SJCRH30 (cell line): ENCODE results near the gene SNRNP25. TPM values are rescaled to one million over a fixed set of nuclear protein-coding genes. Genes with fewer than 3 reads are reported as not detected.
A peak's percentile ranks its signal among the peaks of the same experiment; 100 is the strongest.

Experiments used
- DNase-seq, 2 experiments: peaks; one replicate each; pipeline ENCODE4 v3.0.0-alpha.2; 2015 to 2020
- H3K27ac ChIP-seq: fragments of 250-450 bp; sonication (Bioruptor Pico); 2 replicates; pipeline ENCODE4 v1.5.1; 2020; ENCODE audit warnings: mild to moderate bottlenecking, moderate library complexity
- H3K27me3 ChIP-seq: fragments of 250-450 bp; sonication (Bioruptor Pico); 2 replicates; pipeline ENCODE4 v1.5.1; 2020; ENCODE audit warnings: mild to moderate bottlenecking, moderate library complexity
- H3K36me3 ChIP-seq: fragments of 250-450 bp; sonication (Bioruptor Pico); 2 replicates; pipeline ENCODE4 v1.5.1; 2020; ENCODE audit warnings: mild to moderate bottlenecking, moderate library complexity
- H3K4me1 ChIP-seq: fragments of 250-450 bp; sonication (Bioruptor Pico); 2 replicates; pipeline ENCODE4 v1.5.1; 2020; ENCODE audit warnings: mild to moderate bottlenecking, moderate library complexity
- H3K4me3 ChIP-seq: fragments of 250-450 bp; sonication (Bioruptor Pico); 2 replicates; pipeline ENCODE4 v1.5.1; 2020; ENCODE audit warnings: mild to moderate bottlenecking, moderate library complexity
- H3K9me3 ChIP-seq: fragments of 250-450 bp; sonication (Bioruptor Pico); replicated peaks from 2 replicates; pipeline ENCODE4 v1.5.1; 2020; ENCODE audit warnings: mild to moderate bottlenecking, moderate library complexity
- total RNA-seq: library from RNA; depleted of rRNA; stranded (reverse); fragments of >200 nt; shearing (Covaris generic); gene quantifications from 2 replicates; pipeline ENCODE4 v1.2.3, GENCODE V29; 2014

Gene SNRNP25
- total RNA-seq, 1 experiment from 2014 or later = 60.7 TPM

GRCh38 chr16:76535-77272 is 23.1 kb downstream of the SNRNP25 start:
- peaks cover 6% of the 10 kb centered on the region; the same call in 1 of the 2 replicates for H3K36me3 ChIP-seq
- peak overlapping the region; percentile 77 for H3K27ac ChIP-seq
- no peaks in the 10 kb centered on the region for H3K9me3 ChIP-seq
- H3K27me3 ChIP-seq = no peaks in the 10 kb centered on the region
- peaks cover 51% of the 10 kb centered on the region for H3K4me1 ChIP-seq
- DNase-seq = peak; percentile 83 to 85
- H3K4me3 ChIP-seq = peak overlapping the region; percentile 75

GRCh38 chr16:77273-77806 is 23.7 kb downstream of the SNRNP25 start:
- Histone ChIP-seq H3K27me3 (no peaks in the 10 kb centered on the region), H3K4me3 (peak overlapping the region; percentile 75), H3K27ac (peak overlapping the region; percentile 77), H3K36me3 (peaks cover 6% of the 10 kb centered on the region; the same call in 1 of the 2 replicates), H3K9me3 (no peaks in the 10 kb centered on the region), H3K4me1 (peaks cover 51% of the 10 kb centered on the region)
- peak; percentile 64 to 69 for DNase-seq

GRCh38 chr16:77807-78443 is 24.3 kb downstream of the SNRNP25 start, which contains the start of gene MPG:
Gene MPG (plus strand): TSS chr16:78225. CDS start chr16:78310, 85 bp downstream.
- H3K27ac ChIP-seq = peak within 1 kb of the TSS; percentile 77
- peaks cover 48% of the 10 kb centered on the region for H3K4me1 ChIP-seq
- peaks cover 6% of the 10 kb centered on the region; the same call in 1 of the 2 replicates for H3K36me3 ChIP-seq
- no peaks in the 10 kb centered on the region for H3K9me3 ChIP-seq
- DNase-seq = peak; percentile 81 to 83
- peak within 1 kb of the TSS; percentile 75 for H3K4me3 ChIP-seq
- no peaks in the 10 kb centered on the region for H3K27me3 ChIP-seq

DNA sequence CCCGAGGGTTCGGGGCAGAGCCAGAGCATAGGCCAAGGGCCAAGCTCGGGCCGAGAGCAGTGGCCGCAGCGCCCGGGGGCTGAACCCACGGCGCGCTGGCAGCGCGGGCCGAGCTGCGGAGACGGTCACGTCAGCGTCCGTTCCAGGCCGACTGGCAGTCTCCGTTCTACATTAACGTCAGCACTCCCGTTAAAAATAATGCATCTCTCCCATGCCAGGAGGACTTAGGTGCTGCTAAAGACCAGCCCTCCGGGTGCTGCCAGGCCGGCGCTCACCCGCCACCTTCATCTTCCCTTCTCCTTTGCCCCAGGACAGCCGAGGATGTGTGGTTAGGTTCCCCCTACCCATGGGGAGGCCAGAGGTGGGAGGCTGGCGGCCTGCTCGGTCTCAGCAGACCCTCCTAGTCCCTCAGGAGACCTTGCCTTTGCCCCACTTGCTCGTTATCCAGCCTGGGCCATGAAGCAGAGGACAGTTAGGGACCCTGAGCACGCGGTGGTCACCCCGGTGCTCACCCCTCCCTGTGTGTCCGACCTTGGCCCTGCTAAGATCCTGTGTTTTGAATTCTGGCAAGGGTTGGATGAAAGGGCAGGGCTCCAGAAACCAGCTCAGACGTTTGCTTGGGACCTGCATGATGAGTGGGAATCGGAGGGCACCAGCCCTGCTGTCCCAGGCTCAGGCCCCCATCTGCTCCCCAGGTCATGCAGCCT is 25.0 kb downstream of the SNRNP25 start:
- Histone ChIP-seq H3K36me3 (peaks cover 6% of the 10 kb centered on the region; the same call in 1 of the 2 replicates), H3K27me3 (no peaks in the 10 kb centered on the region), H3K27ac (peak overlapping the region; percentile 44), H3K4me3 (peak overlapping the region; percentile 75), H3K4me1 (peaks cover 53% of the 10 kb centered on the region), H3K9me3 (no peaks in the 10 kb centered on the region)
- no peak for DNase-seq

DNA sequence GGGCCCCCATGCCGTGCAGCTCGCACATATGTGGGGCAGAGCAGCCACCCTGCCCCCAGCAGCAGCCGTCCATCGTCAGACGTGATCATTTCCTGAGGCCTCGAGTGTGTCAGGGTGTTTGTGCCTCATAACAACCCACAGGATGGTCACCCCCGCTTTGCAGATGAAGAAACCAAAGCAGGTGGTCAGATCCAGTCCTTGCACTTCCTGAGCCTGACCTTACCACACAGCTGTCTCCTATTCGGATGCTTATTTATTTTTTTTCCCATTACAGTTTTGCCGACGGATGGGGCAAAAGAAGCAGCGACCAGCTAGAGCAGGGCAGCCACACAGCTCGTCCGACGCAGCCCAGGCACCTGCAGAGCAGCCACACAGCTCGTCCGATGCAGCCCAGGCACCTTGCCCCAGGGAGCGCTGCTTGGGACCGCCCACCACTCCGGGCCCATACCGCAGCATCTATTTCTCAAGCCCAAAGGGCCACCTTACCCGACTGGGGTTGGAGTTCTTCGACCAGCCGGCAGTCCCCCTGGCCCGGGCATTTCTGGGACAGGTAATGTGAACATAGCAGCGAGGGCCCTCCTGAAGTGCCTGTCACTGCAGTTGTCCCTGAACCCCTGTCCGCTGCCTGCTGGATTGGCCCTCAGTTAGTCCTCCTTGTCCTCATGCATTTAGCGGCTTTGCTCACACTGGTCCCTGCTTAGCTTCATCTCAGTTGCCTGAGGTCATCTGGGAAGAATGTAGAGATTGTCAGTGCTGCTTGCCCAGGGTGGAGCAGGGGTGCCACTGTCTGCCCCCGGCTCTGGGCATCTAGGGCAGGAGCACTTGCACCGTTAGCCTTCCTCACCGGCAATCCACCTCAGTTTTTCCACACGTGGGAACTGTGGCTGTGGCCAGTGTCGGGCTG is 25.8 kb downstream of the SNRNP25 start:
- Histone ChIP-seq H3K9me3 (no peaks in the 10 kb centered on the region), H3K4me3 (peak overlapping the region; percentile 75), H3K27ac (peak overlapping the region; percentile 44), H3K27me3 (no peaks in the 10 kb centered on the region), H3K36me3 (peaks cover 6% of the 10 kb centered on the region; the same call in 1 of the 2 replicates), H3K4me1 (peaks cover 56% of the 10 kb centered on the region)
- peak; percentile 62 to 79 for DNase-seq

- Histone ChIP-seq H3K4me3 (no peak overlapping the region), H3K36me3 (peaks cover 6% of the 10 kb centered on the region; the same call in 1 of the 2 replicates)
These were observed 29.5 kb downstream of the SNRNP25 start for GRCh38 chr16:83060-83603.

DNA sequence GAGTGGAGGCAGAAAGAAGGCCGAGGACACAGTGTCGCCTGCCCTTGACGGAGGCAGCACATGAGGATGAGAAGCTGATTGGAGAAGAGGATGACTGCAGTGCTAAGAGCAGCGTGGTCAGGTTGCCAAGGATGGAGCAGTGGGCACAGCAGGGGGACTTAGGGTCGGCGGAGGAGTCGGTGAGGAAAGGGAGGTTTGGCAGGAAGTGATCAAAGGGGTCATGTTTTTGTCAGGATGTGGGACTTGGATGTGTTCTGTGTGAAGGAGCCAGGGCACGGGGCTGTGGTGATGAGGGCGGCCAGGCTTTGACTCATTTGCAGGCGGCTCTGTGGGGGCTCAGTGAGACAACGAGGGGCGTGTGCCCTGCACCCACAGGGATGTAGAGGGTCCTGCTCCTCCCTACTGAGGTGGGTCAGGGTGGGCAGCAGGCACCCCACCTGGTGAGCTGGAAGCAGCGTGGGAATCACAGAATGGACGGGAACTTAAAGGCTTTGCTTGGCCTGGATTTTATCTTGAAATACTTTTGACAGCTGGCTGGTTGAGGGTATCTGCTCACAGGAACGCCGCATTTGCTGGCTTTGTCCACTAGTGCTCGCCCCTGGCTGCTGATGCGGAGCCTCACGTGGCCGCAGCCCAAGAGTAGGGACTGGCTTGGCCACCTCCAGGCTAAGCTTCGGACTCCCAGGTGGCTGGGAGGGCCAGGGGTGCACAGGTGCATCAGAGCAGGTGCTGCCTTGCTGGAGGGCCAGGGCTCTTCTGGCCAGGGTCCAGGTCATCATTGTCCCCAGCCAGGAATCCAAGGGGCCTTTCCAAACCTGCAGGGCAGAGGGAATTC is 30.4 kb downstream of the SNRNP25 start:
- H3K27me3 ChIP-seq = no peaks in the 10 kb centered on the region
- H3K27ac ChIP-seq = peak overlapping the region; percentile 72
- peaks cover 6% of the 10 kb centered on the region; the same call in 1 of the 2 replicates for H3K36me3 ChIP-seq
- peaks cover 51% of the 10 kb centered on the region for H3K4me1 ChIP-seq
- no peak overlapping the region for H3K4me3 ChIP-seq
- DNase-seq = peak; percentile 50 to 57
- H3K9me3 ChIP-seq = no peaks in the 10 kb centered on the region

More at GRCh38 chr16:83060-83603, 29.5 kb downstream of the SNRNP25 start:
- no peaks in the 10 kb centered on the region for H3K9me3 ChIP-seq
- no peak overlapping the region for H3K27ac ChIP-seq
- H3K4me1 ChIP-seq = peaks cover 56% of the 10 kb centered on the region
- DNase-seq = no peak
- H3K27me3 ChIP-seq = no peaks in the 10 kb centered on the region

- Histone ChIP-seq H3K4me1 (peaks cover 42% of the 10 kb centered on the region), H3K36me3 (peaks cover 4% of the 10 kb centered on the region; the same call in 1 of the 2 replicates), H3K27ac (peak overlapping the region; percentile 72), H3K9me3 (no peaks in the 10 kb centered on the region), H3K27me3 (no peaks in the 10 kb centered on the region), H3K4me3 (no peak overlapping the region)
- DNase-seq = peak; percentile 93
These were observed 31.2 kb downstream of the SNRNP25 start for GRCh38 chr16:84718-85406.

- no peak for DNase-seq
- Histone ChIP-seq H3K4me3 (no peak overlapping the region), H3K27me3 (no peaks in the 10 kb centered on the region), H3K36me3 (peaks cover under 1% of the 10 kb centered on the region; the same call in 1 of the 2 replicates), H3K9me3 (no peaks in the 10 kb centered on the region), H3K27ac (peak overlapping the region; percentile 72; the same call in 1 of the 2 replicates), H3K4me1 (peaks cover 40% of the 10 kb centered on the region)
These were observed 31.8 kb downstream of the SNRNP25 start for GRCh38 chr16:85407-85782.

GRCh38 chr16:85865-86264 is 32.2 kb downstream of the SNRNP25 start:
- Histone ChIP-seq H3K9me3 (no peaks in the 10 kb centered on the region), H3K27me3 (no peaks in the 10 kb centered on the region), H3K27ac (no peak overlapping the region; the same call in 1 of the 2 replicates), H3K4me1 (peaks cover 40% of the 10 kb centered on the region), H3K36me3 (no peaks in the 10 kb centered on the region; the same call in 1 of the 2 replicates), H3K4me3 (no peak overlapping the region)
- DNase-seq = no peak

DNA sequence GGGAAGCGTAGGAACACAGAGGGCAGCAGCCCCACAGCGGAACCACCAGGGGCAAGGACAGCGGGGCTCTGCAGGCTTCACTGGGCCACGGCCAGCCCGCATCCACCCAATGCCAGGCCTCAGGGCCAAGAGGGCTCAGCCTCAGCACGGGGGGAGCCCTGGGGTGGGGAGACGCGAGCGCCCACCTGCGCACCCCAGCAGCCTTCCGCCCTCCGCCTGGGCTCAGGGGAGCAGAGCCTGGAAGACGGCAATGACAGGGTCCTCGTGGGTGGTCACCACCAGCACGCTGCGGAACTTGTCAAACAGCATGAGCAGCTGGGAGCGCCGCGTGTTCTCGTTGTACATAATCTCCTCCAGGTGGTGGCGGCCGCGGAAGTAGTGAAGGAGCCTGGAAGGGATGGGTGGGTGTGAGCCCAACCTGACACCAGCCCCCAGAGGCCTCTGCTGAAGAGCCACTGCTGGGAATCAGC is 32.9 kb downstream of the SNRNP25 start:
- no peaks in the 10 kb centered on the region; the same call in 1 of the 2 replicates for H3K36me3 ChIP-seq
- H3K27me3 ChIP-seq = no peaks in the 10 kb centered on the region
- DNase-seq = peak; percentile 86 to 89
- peak overlapping the region; percentile 23; the same call in 1 of the 2 replicates for H3K27ac ChIP-seq
- H3K4me1 ChIP-seq = peaks cover 40% of the 10 kb centered on the region
- H3K4me3 ChIP-seq = no peak overlapping the region
- H3K9me3 ChIP-seq = no peaks in the 10 kb centered on the region

- no peaks in the 10 kb centered on the region; the same call in 1 of the 2 replicates for H3K36me3 ChIP-seq
- no peak for DNase-seq
- no peak overlapping the region for H3K4me3 ChIP-seq
- H3K4me1 ChIP-seq = peaks cover 41% of the 10 kb centered on the region
- H3K9me3 ChIP-seq = no peaks in the 10 kb centered on the region
- no peaks in the 10 kb centered on the region for H3K27me3 ChIP-seq
- H3K27ac ChIP-seq = no peak overlapping the region
These were observed 35.0 kb downstream of the SNRNP25 start for GRCh38 chr16:88613-89012.
